HL-60 (cell line): ENCODE measurements around the gene BLOC1S2.

Source experiments
- CTCF ChIP-seq: IDR thresholded peaks from one replicate; pipeline ENCODE4 v1.5.1; 2011; ENCODE audit warnings: low read length, control low read depth, inconsistent platforms; ENCODE audit not compliant: insufficient read depth
- GABPA ChIP-seq: IDR thresholded peaks from 2 replicates; pipeline ENCODE4 v1.6.1; 2012; ENCODE audit warnings: low read depth
- POLR2AphosphoS5 ChIP-seq: IDR thresholded peaks from 2 replicates; pipeline ENCODE4 v1.6.1; 2012; ENCODE audit warnings: low read depth
- REST ChIP-seq: IDR thresholded peaks from 2 replicates; pipeline ENCODE4 v1.6.1; 2012; ENCODE audit warnings: low read depth; ENCODE audit not compliant: insufficient replicate concordance
- SPI1 ChIP-seq: IDR thresholded peaks from 2 replicates; pipeline ENCODE4 v1.6.1; 2012; ENCODE audit warnings: low read depth, mild to moderate bottlenecking, borderline replicate concordance

DNA sequence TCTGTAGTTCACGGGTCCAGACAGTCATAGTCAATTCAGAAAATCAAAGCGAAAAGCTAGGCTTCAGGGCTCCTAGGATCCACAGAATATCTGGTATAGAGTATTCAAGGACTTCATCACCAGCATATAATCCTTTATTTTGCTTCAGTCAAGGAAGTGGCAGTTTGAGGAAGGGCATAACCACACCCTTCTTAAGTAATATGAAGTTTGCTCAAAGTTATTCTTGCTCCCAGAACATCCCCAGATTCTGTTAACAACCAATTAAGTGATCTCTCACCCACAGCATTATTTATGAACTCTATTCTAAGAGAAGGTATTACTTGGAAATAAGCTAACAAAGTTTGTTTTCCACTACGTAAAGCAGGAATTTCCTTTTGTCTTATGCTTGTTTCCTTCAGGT, 32.3 kb downstream of the BLOC1S2 start:
- no peak for TF ChIP-seq CTCF
- no peak for TF ChIP-seq GABPA
- no peak for TF ChIP-seq POLR2AphosphoS5
- TF ChIP-seq REST, result no peak
- TF ChIP-seq SPI1, result peak; percentile 2; the same call in 1 of the 2 replicates
